Uterus (tissue), 2 donors: ENCODE data around the gene NKG7.

Source experiments
- POLR2A ChIP-seq, 2 donors: fragments of 450-650 bp; IDR thresholded peaks; one replicate each; pipeline ENCODE4 v1.6.1; 2016; ENCODE audit warnings: antibody characterized with exemption in 2 of 2, mild to moderate bottlenecking in 1 of 2, moderate library complexity in 1 of 2
- TF ChIP-seq, protein P1 (sequence below), 4 experiments: fragments of 200-600 bp in 2 of 4; fragments of 450-650 bp in 2 of 4; sonication (generic) in 2 of 4; IDR thresholded peaks; one replicate each; pipeline ENCODE4 v1.5.1; 2016 to 2019; ENCODE audit warnings: antibody characterized with exemption in 4 of 4, mild to moderate bottlenecking in 2 of 4, moderate library complexity in 1 of 4

DNA sequence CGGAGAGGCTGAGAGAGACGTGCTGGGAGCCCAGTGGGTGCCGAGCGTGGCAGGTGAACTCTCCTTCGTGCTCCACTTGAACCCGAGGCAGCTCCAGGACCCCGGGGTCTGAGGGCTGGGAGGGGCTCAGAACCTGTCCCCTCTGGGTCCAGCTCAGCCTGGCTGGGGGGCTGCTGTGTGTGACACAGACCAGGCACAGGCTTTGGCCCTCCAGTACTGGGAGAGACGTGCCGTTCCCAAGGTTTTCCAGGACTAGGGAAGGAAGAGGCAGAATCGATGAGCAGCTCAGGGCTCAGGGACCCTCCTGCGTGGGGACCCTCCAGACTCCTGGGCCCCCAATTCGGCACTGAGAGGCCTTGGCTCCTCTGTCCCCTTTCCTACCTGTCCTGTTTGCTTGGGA is 42.7 kb upstream of the NKG7 start:
- no peak for TF ChIP-seq POLR2A (IDR thresholded peaks at IDR 0.05)
- TF ChIP-seq, protein P1, sequence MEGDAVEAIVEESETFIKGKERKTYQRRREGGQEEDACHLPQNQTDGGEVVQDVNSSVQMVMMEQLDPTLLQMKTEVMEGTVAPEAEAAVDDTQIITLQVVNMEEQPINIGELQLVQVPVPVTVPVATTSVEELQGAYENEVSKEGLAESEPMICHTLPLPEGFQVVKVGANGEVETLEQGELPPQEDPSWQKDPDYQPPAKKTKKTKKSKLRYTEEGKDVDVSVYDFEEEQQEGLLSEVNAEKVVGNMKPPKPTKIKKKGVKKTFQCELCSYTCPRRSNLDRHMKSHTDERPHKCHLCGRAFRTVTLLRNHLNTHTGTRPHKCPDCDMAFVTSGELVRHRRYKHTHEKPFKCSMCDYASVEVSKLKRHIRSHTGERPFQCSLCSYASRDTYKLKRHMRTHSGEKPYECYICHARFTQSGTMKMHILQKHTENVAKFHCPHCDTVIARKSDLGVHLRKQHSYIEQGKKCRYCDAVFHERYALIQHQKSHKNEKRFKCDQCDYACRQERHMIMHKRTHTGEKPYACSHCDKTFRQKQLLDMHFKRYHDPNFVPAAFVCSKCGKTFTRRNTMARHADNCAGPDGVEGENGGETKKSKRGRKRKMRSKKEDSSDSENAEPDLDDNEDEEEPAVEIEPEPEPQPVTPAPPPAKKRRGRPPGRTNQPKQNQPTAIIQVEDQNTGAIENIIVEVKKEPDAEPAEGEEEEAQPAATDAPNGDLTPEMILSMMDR (IDR thresholded peaks at IDR 0.05): no peak
